SH-SY5Y (cell line): ENCODE data around the gene WNT7A.

Source experiments
- GATA2 ChIP-seq: IDR thresholded peaks from 2 replicates; pipeline ENCODE4 v1.6.1; 2011; ENCODE audit warnings: mild to moderate bottlenecking, low read depth, low read length
- GATA3 ChIP-seq: IDR thresholded peaks from 2 replicates; pipeline ENCODE4 v1.6.1; 2011; ENCODE audit warnings: low read depth, mild to moderate bottlenecking, low read length, moderate library complexity

DNA sequence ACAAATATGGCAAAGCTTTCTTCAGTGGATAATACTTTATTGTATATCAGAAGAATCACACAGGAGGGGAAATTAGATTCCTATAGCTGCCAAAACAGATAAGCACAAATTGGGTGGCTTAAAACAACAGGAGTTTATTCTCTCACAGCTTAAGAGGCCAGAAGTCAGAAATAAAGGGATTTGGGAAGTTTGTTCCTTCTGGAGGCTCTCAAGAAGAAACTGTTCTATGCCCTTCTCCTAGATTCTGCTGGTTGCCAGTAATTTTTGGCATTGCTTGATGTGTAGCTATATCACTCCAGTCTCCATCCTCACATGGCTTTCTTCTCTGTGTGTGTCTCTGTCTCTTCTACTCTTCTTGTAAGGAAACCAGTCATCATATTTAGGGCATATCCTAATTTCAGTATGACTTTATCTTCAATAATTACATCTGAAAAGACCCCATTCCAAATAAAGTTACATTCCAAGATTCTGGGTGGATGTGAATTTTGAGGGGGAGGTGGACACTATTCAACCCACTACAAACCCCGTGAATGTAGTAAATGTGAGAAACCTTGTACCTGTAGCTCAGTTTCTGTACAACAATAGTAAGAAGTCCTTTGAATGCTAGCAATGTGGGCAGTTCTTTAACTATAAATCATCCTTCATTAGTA is 22.2 kb upstream of the WNT7A start:
- TF ChIP-seq GATA2 (no peak), GATA3 (no peak)
